GM18507 (cell line): ENCODE data around the gene IFITM5.
"Not testable (repeated sequence)": the region's sequence is repeated elsewhere in the genome, so short reads cannot be mapped to it uniquely, and the experiment has no call there.

ENCODE experiments used
- DNase-seq: peaks from one replicate; pipeline ENCODE4 v3.0.0; 2011; ENCODE audit warnings: low read depth; ENCODE audit not compliant: insufficient read length; ENCODE audit errors: extremely low spot score
- FAIRE-seq: peaks from 2 replicates; lab custom pipeline; 2011; peaks lifted over from hg19 to GRCh38; lab: Jason Lieb, UNC

Gene IFITM5

GRCh38 chr11:313787-314553 is 14.6 kb upstream of the IFITM5 start, which contains the start of gene IFITM1:
Gene IFITM1 (plus strand): TSS chr11:314040. CDS start chr11:314171, 131 bp downstream.
- peak; percentile 91 for FAIRE-seq
- peak; percentile 65 for DNase-seq

GRCh38 chr11:313304-313786 is 14.0 kb upstream of the IFITM5 start:
- DNase-seq (no peak), FAIRE-seq (no peak)

GRCh38 chr11:312092-312816 is 12.9 kb upstream of the IFITM5 start:
- no peak for DNase-seq
- peak; percentile 56 for FAIRE-seq

GRCh38 chr11:311013-311748 is 11.9 kb upstream of the IFITM5 start:
- DNase-seq, result not testable (repeated sequence)
- FAIRE-seq, result peak; percentile 71

GRCh38 chr11:309979-310572 is 10.8 kb upstream of the IFITM5 start:
- not testable (repeated sequence) for DNase-seq, FAIRE-seq

- FAIRE-seq, DNase-seq: not testable (repeated sequence)
Observed at GRCh38 chr11:308740-309665, 9.7 kb upstream of the IFITM5 start.

- DNase-seq, result not testable (repeated sequence)
- FAIRE-seq, result peak; percentile 71
Observed at GRCh38 chr11:307766-308708, 8.7 kb upstream of the IFITM5 start, which contains the start of gene IFITM2. Gene IFITM2 (plus strand): TSS chr11:307816. CDS start chr11:308193, 377 bp downstream.

GRCh38 chr11:306645-307371 is 7.5 kb upstream of the IFITM5 start:
- no peak for FAIRE-seq
- no peak for DNase-seq

GRCh38 chr11:305844-306211 is 6.5 kb upstream of the IFITM5 start:
- DNase-seq (no peak), FAIRE-seq (no peak)

GRCh38 chr11:304915-305843 is 5.9 kb upstream of the IFITM5 start:
- peak; percentile 69 for FAIRE-seq

GRCh38 chr11:304061-304506 is 4.8 kb upstream of the IFITM5 start:
- no peak for DNase-seq

More at GRCh38 chr11:304915-305843, 5.9 kb upstream of the IFITM5 start:
- DNase-seq, result no peak

GRCh38 chr11:303363-303762 is 4.0 kb upstream of the IFITM5 start:
- DNase-seq, result no peak
- FAIRE-seq, result peak; percentile 21

More at GRCh38 chr11:304061-304506, 4.8 kb upstream of the IFITM5 start:
- FAIRE-seq, result no peak

GRCh38 chr11:299951-300735 is 817 bp upstream of the IFITM5 start:
- no peak for DNase-seq
- FAIRE-seq, result no peak

GRCh38 chr11:298406-299065 is 790 bp downstream of the IFITM5 start:
- FAIRE-seq (no peak), DNase-seq (no peak)
